ENCODE data around the gene CCDC18. TPM values are rescaled to one million over a fixed set of nuclear protein-coding genes. Genes with fewer than 3 reads are reported as not detected.
"Not testable (repeated sequence)": the region's sequence is repeated elsewhere in the genome, so short reads cannot be mapped to it uniquely, and the experiment has no call there.

CCDC18 gene
- total RNA-seq, 1 donor from 2014 or later, result 12.2 TPM

- no peak for DNase-seq (ENCODE audit: low spot score in 2 of 2)
- FAIRE-seq, result no peak
Observed at GRCh38 chr1:93172778-93173177, 7.7 kb upstream of the CCDC18 start.

GRCh38 chr1:93174638-93175037 lies 5.9 kb upstream of the CCDC18 start:
- DNase-seq (ENCODE audit: low spot score in 2 of 2); FAIRE-seq: not testable (repeated sequence)

GRCh38 chr1:93177991-93178390 lies 2.5 kb upstream of the CCDC18 start:
- FAIRE-seq (no peak), DNase-seq (ENCODE audit: low spot score in 2 of 2) (no peak)

- FAIRE-seq (no peak), DNase-seq (ENCODE audit: low spot score in 2 of 2) (no peak)
Observed at GRCh38 chr1:93178418-93178817, 2.1 kb upstream of the CCDC18 start.

- FAIRE-seq (no peak), DNase-seq (ENCODE audit: low spot score in 2 of 2) (peak; percentile 87 to 89)
Observed at GRCh38 chr1:93179886-93180722, 420 bp upstream of the CCDC18 start, which contains the start of gene TMED5. TMED5 (minus strand) TSS chr1:93180413; CDS start chr1:93180242, 171 bp downstream.

GRCh38 chr1:93186667-93187066 lies 6.1 kb downstream of the CCDC18 start:
- FAIRE-seq (no peak), DNase-seq (ENCODE audit: low spot score in 2 of 2) (no peak)

- no peak for DNase-seq (ENCODE audit: low spot score in 2 of 2)
- no peak for FAIRE-seq
Observed at GRCh38 chr1:93190432-93190831, 9.9 kb downstream of the CCDC18 start.

- DNase-seq (ENCODE audit: low spot score in 2 of 2) (no peak), FAIRE-seq (no peak)
Observed at GRCh38 chr1:93194231-93194990, 13.9 kb downstream of the CCDC18 start.

- FAIRE-seq (no peak), DNase-seq (ENCODE audit: low spot score in 2 of 2) (no peak)
Observed at GRCh38 chr1:93196591-93196990, 16.1 kb downstream of the CCDC18 start.

- no peak for FAIRE-seq
- DNase-seq (ENCODE audit: low spot score in 2 of 2), result no peak
Observed at GRCh38 chr1:93199150-93199549, 18.6 kb downstream of the CCDC18 start.

GRCh38 chr1:93200086-93200620 lies 19.6 kb downstream of the CCDC18 start:
- DNase-seq (ENCODE audit: low spot score in 2 of 2) (no peak), FAIRE-seq (no peak)

GRCh38 chr1:93200714-93201113 lies 20.2 kb downstream of the CCDC18 start:
- DNase-seq (ENCODE audit: low spot score in 2 of 2) (no peak), FAIRE-seq (no peak)

GRCh38 chr1:93205892-93206566 lies 25.5 kb downstream of the CCDC18 start:
- no peak for DNase-seq (ENCODE audit: low spot score in 2 of 2)
- FAIRE-seq, result no peak

GRCh38 chr1:93206567-93206954 lies 26.0 kb downstream of the CCDC18 start:
- DNase-seq (ENCODE audit: low spot score in 2 of 2), result no peak
- FAIRE-seq, result no peak

- no peak for DNase-seq (ENCODE audit: low spot score in 2 of 2)
- no peak for FAIRE-seq
Observed at GRCh38 chr1:93207211-93207610, 26.7 kb downstream of the CCDC18 start.

- DNase-seq (ENCODE audit: low spot score in 2 of 2), result no peak
- FAIRE-seq, result no peak
Observed at GRCh38 chr1:93215322-93215721, 34.8 kb downstream of the CCDC18 start.

- DNase-seq (ENCODE audit: low spot score in 2 of 2) (no peak), FAIRE-seq (no peak)
Observed at GRCh38 chr1:93219443-93219842, 38.9 kb downstream of the CCDC18 start.

GRCh38 chr1:93220716-93221115 lies 40.2 kb downstream of the CCDC18 start:
- DNase-seq (ENCODE audit: low spot score in 2 of 2); FAIRE-seq: not testable (repeated sequence)

GRCh38 chr1:93221913-93222312 lies 41.4 kb downstream of the CCDC18 start:
- DNase-seq (ENCODE audit: low spot score in 2 of 2), result no peak
- FAIRE-seq, result no peak

- no peak for DNase-seq (ENCODE audit: low spot score in 2 of 2)
- FAIRE-seq, result no peak
Observed at GRCh38 chr1:93223023-93223675, 42.6 kb downstream of the CCDC18 start.
